WI38 (cell line): ENCODE data around the gene CCDC187.
"Not testable (repeated sequence)": the region's sequence is repeated elsewhere in the genome, so short reads cannot be mapped to it uniquely, and the experiment has no call there.

Experiments
- H3K4me3 ChIP-seq: 2 replicates; pipeline ENCODE4 v1.5.1; 2011; ENCODE audit warnings: low read depth, mild to moderate bottlenecking, control low read depth, low read length
- TF ChIP-seq, protein P1 (sequence below): IDR thresholded peaks from 2 replicates; pipeline ENCODE4 v1.5.1; 2012; ENCODE audit warnings: low read depth, mild to moderate bottlenecking, control low read depth, low read length

The CCDC187 gene

DNA sequence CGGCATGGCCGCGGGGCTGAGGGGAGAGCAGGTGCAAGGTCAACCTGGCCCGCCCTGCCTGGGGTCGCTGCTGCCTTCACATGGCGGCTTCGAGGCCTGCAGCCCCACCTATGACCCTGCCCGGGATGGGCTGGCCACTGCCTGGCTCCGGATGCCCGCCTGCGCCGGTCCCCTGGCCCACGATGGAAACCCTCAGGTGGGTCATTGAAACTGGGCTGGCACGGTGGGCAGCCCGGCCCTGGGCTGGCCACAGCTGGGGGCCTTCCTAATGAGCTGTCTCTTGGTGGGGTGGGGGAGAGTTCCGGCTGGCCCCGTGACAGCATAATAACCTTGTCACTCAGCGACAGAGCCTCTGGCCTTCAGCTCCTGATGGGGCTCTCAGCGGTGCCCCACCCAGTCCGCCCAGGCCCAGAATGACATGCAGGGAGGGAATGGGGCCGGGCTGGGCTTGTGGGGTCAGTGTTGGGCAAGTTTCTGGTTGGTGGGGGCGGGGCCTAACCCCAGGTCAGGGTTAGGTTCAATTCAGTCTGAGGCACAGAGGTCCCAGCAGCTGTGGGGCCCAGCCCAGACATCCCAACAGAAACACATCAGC lies at the start of gene CCDC187:
Gene CCDC187, minus strand, starts transcription at position 270 of the 592 bp plus-strand sequence. Its CDS starts 264 bp downstream, at position 6.
- TF ChIP-seq, protein P1, sequence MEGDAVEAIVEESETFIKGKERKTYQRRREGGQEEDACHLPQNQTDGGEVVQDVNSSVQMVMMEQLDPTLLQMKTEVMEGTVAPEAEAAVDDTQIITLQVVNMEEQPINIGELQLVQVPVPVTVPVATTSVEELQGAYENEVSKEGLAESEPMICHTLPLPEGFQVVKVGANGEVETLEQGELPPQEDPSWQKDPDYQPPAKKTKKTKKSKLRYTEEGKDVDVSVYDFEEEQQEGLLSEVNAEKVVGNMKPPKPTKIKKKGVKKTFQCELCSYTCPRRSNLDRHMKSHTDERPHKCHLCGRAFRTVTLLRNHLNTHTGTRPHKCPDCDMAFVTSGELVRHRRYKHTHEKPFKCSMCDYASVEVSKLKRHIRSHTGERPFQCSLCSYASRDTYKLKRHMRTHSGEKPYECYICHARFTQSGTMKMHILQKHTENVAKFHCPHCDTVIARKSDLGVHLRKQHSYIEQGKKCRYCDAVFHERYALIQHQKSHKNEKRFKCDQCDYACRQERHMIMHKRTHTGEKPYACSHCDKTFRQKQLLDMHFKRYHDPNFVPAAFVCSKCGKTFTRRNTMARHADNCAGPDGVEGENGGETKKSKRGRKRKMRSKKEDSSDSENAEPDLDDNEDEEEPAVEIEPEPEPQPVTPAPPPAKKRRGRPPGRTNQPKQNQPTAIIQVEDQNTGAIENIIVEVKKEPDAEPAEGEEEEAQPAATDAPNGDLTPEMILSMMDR, result no peak
- no peak within 1 kb of the TSS for H3K4me3 ChIP-seq

DNA sequence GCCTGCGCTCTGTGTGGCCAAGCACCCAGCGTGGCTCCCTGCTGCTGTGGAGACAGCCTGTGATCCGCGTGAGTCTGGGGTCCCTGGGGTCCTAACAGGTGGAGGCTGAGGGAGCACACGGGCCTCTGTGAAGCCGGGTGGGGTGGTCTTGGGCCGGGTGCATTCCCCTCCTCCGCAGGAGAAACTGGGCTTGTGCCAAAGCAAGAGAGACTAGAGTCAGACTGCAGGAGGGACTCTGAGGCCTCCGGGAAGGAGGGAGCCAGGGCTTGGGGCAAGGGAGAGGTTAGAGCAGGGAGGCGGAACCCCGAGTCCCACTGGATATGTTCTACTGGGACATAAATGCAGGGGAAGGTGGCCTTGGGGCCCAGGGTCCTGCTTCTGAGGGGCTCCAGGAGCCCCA lies 49.2 kb upstream of the CCDC187 start:
- no peak overlapping the region for H3K4me3 ChIP-seq
- TF ChIP-seq, protein P1, result no peak

DNA sequence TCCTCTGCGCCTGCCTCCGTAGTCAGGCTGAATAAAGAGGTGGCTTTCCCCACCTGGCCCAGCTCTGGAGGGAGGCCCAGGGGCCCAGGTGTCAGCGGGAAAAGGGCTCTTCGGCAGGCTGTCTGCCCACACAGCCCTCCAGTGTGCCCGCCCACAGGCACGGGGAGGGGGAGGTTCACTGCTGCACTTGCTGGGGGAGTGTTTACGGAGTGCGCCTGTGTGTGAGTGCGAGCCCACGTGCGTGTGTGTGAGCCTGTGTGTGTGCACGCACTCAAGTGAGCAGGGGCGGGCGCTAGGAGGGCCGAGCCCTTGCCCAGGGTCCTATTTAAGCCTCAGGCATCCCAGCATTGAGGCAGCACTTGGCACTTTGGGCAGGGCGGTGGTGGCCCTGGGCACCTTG lies 48.8 kb upstream of the CCDC187 start:
- no peak overlapping the region for H3K4me3 ChIP-seq
- TF ChIP-seq, protein P1, result no peak

DNA sequence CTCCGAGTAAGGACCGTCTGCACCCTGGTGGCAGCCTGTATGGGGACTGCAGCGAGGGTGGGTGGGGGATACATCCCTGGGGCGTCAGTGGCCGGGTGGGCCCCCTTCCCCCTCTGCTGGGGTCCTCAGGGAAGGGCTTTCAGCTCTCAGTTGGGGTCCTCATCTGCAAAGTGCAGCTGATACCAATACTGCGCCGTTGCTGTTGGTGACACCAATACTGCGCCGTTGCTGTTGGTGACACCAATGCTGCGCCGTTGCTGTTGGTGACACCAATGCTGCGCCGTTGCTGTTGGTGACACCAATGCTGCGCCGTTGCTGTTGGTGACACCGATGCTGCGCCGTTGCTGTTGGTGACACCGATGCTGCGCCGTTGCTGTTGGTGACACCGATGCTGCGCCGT lies 48.0 kb upstream of the CCDC187 start:
- not testable (repeated sequence) for H3K4me3 ChIP-seq

DNA sequence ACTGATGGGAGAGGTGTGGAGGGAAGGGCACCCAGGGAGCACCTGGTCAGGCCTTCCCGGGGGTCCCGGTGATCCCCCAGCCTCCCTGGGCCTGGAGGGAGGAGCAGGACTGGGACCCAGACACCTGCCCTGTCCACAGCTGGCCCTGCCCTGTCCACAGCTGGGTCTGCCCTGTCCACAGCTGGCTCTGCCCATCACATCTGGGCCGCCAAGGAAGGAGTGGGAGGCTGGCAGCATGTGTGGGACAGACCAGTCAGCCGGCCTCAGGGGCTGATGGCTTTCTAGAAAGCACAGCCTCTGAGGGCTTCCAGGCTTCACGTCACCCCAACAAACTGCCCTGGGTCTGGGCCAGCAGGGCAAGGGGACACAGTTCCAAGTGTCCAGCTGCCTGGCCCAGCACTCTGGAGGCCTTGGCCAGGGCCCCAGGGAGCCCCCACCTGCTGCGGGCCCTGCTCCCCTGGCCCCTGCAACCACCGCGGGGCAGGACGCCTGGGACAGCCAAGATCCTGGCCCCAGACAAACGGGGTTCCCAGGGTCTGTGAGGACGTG lies 47.4 kb upstream of the CCDC187 start:
- no peak overlapping the region for H3K4me3 ChIP-seq
- TF ChIP-seq, protein P1, result no peak

DNA sequence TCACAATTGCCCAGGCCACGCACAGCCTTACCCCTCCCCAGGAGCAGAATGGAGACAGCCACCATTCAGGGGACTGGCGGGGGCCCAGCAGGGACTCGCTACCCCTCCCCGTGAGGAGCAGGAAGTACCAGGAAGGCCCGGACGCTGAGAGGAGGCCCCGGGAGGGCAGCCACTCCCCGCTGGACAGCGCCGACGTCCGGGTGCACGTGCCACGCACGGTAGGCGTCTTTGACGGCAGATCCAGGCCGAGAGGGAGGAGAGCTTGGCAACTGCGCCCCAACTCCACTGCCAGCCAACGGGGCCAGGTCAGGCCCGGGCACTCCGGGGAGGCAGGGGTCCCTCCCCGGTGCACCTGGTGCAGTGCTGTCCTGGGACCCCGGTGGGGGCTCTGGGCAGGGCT lies 45.7 kb upstream of the CCDC187 start:
- H3K4me3 ChIP-seq, result no peak overlapping the region
- TF ChIP-seq, protein P1, result no peak

DNA sequence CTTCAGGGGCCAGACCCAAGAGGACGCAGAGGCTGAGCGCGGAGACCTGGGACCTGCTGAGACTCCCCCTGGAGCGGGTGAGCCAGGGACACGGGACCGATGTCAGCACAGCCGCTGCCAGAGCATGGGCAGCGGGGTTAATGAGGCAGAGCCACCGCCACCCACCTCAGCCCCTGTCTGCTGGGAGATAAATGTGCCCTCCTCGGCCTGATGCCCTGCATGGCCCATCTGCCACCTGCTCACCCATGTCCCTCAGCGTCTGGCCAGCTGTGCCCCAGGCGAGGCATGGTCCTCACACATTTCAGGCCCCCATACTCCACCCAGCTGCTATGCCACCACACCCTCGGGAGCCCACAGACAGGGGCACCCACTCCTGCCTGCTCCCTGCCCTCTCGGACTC lies 44.8 kb upstream of the CCDC187 start:
- H3K4me3 ChIP-seq, result no peak overlapping the region
- TF ChIP-seq, protein P1, result no peak
